ENCODE data around the gene UBALD1. TPM values are rescaled to one million over a fixed set of nuclear protein-coding genes. Genes with fewer than 3 reads are reported as not detected.

UBALD1 gene
- total RNA-seq, 1 donor from 2014 or later = 3.7 TPM

DNA sequence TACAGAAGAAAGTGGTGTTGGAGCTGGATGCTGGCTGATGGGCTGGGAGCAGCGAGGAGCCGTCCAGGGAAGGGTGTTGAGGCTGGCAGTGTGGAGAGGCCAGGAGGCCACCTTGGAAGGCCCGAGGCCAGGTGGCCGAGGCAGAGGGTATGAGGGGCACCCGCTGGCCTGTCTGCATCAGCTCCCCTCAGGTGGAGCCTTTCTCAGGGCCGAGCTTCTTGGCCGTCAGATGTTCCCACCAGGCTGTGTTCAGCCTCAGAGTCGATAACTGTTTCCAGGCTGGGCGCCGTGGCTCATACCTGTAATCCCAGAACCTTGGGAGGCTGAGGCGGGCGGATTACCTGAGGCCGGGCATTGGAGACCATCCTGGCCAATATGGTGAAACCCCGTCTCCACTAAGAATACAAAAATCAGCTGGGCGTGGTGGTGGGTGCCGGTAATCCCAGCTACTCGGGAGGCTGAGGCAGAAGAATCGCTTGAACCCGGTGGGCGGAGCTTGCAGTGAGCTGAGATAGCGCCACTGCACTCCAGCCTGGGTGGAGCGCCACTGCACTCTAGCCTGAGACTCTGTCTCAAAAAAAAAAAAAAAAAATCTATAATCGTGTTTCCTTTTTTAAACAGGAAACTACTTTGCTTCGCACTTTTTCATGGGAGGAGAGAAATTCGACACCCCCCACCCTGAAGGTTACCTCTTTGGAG lies 35.2 kb upstream of the UBALD1 start:
- TF ChIP-seq, protein P1, sequence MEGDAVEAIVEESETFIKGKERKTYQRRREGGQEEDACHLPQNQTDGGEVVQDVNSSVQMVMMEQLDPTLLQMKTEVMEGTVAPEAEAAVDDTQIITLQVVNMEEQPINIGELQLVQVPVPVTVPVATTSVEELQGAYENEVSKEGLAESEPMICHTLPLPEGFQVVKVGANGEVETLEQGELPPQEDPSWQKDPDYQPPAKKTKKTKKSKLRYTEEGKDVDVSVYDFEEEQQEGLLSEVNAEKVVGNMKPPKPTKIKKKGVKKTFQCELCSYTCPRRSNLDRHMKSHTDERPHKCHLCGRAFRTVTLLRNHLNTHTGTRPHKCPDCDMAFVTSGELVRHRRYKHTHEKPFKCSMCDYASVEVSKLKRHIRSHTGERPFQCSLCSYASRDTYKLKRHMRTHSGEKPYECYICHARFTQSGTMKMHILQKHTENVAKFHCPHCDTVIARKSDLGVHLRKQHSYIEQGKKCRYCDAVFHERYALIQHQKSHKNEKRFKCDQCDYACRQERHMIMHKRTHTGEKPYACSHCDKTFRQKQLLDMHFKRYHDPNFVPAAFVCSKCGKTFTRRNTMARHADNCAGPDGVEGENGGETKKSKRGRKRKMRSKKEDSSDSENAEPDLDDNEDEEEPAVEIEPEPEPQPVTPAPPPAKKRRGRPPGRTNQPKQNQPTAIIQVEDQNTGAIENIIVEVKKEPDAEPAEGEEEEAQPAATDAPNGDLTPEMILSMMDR (IDR thresholded peaks at IDR 0.05; ENCODE audit: insufficient read depth, low read length, severe bottlenecking) = no peak
- H3K27me3 ChIP-seq (ENCODE audit: control insufficient read depth, insufficient read depth, low read length) = no peaks in the 10 kb centered on the region
- no peak overlapping the region for H3K4me3 ChIP-seq (ENCODE audit: low read depth, low read length)
- DNase-seq (ENCODE audit: low read depth) (no peak), FAIRE-seq (no peak)
- H3K36me3 ChIP-seq (ENCODE audit: control insufficient read depth, insufficient read depth, low read length) = peaks cover 28% of the 10 kb centered on the region

DNA sequence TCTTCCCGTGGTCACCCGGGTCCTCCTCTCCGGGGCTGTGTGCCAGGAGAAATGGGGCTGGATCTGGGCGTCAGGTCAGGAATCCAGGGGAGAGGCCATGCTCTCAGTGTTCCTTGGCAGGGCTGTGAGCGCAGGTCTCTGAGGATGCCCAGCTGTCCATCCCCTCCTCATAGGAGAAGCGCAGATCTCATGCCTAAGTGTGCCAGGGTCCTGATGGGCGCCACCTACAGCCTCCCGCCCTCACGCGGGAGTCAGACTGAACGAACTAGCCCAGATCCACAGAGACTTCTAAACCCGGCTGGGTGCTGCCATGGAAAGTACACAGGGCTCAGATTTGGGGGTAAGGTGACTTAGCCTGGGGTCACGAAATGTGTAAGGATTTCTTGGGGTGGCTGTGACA lies 34.2 kb upstream of the UBALD1 start:
- TF ChIP-seq, protein P1 (IDR thresholded peaks at IDR 0.05; ENCODE audit: insufficient read depth, low read length, severe bottlenecking) = no peak
- DNase-seq (ENCODE audit: low read depth) (no peak), FAIRE-seq (no peak)
- Histone ChIP-seq H3K4me3 (ENCODE audit: low read depth, low read length) (no peak overlapping the region), H3K27me3 (ENCODE audit: control insufficient read depth, insufficient read depth, low read length) (no peaks in the 10 kb centered on the region), H3K36me3 (ENCODE audit: control insufficient read depth, insufficient read depth, low read length) (peaks cover 24% of the 10 kb centered on the region)

- Histone ChIP-seq H3K27me3 (ENCODE audit: control insufficient read depth, insufficient read depth, low read length) (no peaks in the 10 kb centered on the region), H3K36me3 (ENCODE audit: control insufficient read depth, insufficient read depth, low read length) (peaks cover 22% of the 10 kb centered on the region), H3K4me3 (ENCODE audit: low read depth, low read length) (no peak overlapping the region)
- FAIRE-seq (no peak), DNase-seq (ENCODE audit: low read depth) (no peak)
- TF ChIP-seq, protein P1 (IDR thresholded peaks at IDR 0.05; ENCODE audit: insufficient read depth, low read length, severe bottlenecking) = no peak
Observed at GRCh38 chr16:4647644-4647980, 32.9 kb upstream of the UBALD1 start.

- Histone ChIP-seq H3K4me3 (ENCODE audit: low read depth, low read length) (no peak overlapping the region), H3K27me3 (ENCODE audit: control insufficient read depth, insufficient read depth, low read length) (no peaks in the 10 kb centered on the region), H3K36me3 (ENCODE audit: control insufficient read depth, insufficient read depth, low read length) (peaks cover 16% of the 10 kb centered on the region)
- TF ChIP-seq, protein P1 (IDR thresholded peaks at IDR 0.05; ENCODE audit: insufficient read depth, low read length, severe bottlenecking) = no peak
- no peak for FAIRE-seq
- no peak for DNase-seq (ENCODE audit: low read depth)
Observed at GRCh38 chr16:4646773-4647643, 32.3 kb upstream of the UBALD1 start.

- Histone ChIP-seq H3K4me3 (ENCODE audit: low read depth, low read length) (no peak overlapping the region), H3K36me3 (ENCODE audit: control insufficient read depth, insufficient read depth, low read length) (peaks cover 12% of the 10 kb centered on the region), H3K27me3 (ENCODE audit: control insufficient read depth, insufficient read depth, low read length) (no peaks in the 10 kb centered on the region)
- no peak for DNase-seq (ENCODE audit: low read depth)
- TF ChIP-seq, protein P1 (IDR thresholded peaks at IDR 0.05; ENCODE audit: insufficient read depth, low read length, severe bottlenecking) = no peak
- FAIRE-seq = no peak
Observed at GRCh38 chr16:4641895-4642294, 27.2 kb upstream of the UBALD1 start.
